ENCODE results near the gene SETD5.

SETD5 gene

GRCh38 chr3:9397332-9397905 lies at the start of gene SETD5:
TSS of gene SETD5 (plus strand) at chr3:9397615. CDS start at chr3:9428939, 31,324 bp downstream.
- DNase-seq (ENCODE audit: low read depth, low spot score), result peak; percentile 99

- no peak for DNase-seq (ENCODE audit: low read depth, low spot score)
Measured at GRCh38 chr3:9347887-9348286, 49.5 kb upstream of the SETD5 start.

GRCh38 chr3:9349321-9350117 lies 47.9 kb upstream of the SETD5 start:
- DNase-seq (ENCODE audit: low read depth, low spot score), result no peak

GRCh38 chr3:9351709-9352126 lies 45.7 kb upstream of the SETD5 start:
- DNase-seq (ENCODE audit: low read depth, low spot score), result no peak

GRCh38 chr3:9352917-9353752 lies 44.3 kb upstream of the SETD5 start:
- DNase-seq (ENCODE audit: low read depth, low spot score), result no peak

GRCh38 chr3:9361691-9362388 lies 35.6 kb upstream of the SETD5 start:
- no peak for DNase-seq (ENCODE audit: low read depth, low spot score)

GRCh38 chr3:9362731-9363530 lies 34.5 kb upstream of the SETD5 start, which contains the start of gene THUMPD3:
TSS of gene THUMPD3 (plus strand) at chr3:9363054. CDS start at chr3:9365069, 2,015 bp downstream.
- DNase-seq (ENCODE audit: low read depth, low spot score), result peak; percentile 93

GRCh38 chr3:9369508-9369907 lies 27.9 kb upstream of the SETD5 start:
- no peak for DNase-seq (ENCODE audit: low read depth, low spot score)

- DNase-seq (ENCODE audit: low read depth, low spot score), result no peak
Measured at GRCh38 chr3:9373465-9373864, 23.9 kb upstream of the SETD5 start.

GRCh38 chr3:9377981-9378380 lies 19.4 kb upstream of the SETD5 start:
- DNase-seq (ENCODE audit: low read depth, low spot score), result no peak

GRCh38 chr3:9379327-9379726 lies 18.1 kb upstream of the SETD5 start:
- DNase-seq (ENCODE audit: low read depth, low spot score), result no peak

- no peak for DNase-seq (ENCODE audit: low read depth, low spot score)
Measured at GRCh38 chr3:9380014-9380413, 17.4 kb upstream of the SETD5 start.

- DNase-seq (ENCODE audit: low read depth, low spot score), result no peak
Measured at GRCh38 chr3:9384141-9384828, 13.1 kb upstream of the SETD5 start.

- DNase-seq (ENCODE audit: low read depth, low spot score), result no peak
Measured at GRCh38 chr3:9385187-9386077, 12.0 kb upstream of the SETD5 start.

- DNase-seq (ENCODE audit: low read depth, low spot score), result no peak
Measured at GRCh38 chr3:9386078-9386459, 11.3 kb upstream of the SETD5 start.

GRCh38 chr3:9386501-9387321 lies 10.7 kb upstream of the SETD5 start:
- DNase-seq (ENCODE audit: low read depth, low spot score), result no peak

- DNase-seq (ENCODE audit: low read depth, low spot score), result no peak
Measured at GRCh38 chr3:9387322-9387655, 10.1 kb upstream of the SETD5 start.

- no peak for DNase-seq (ENCODE audit: low read depth, low spot score)
Measured at GRCh38 chr3:9388142-9388541, 9.3 kb upstream of the SETD5 start.
